ENCODE measurements around the gene GNAS. TPM values are rescaled to one million over a fixed set of nuclear protein-coding genes. Genes with fewer than 3 reads are reported as not detected.

GNAS gene
- total and polyA plus RNA-seq, 12 donors = 1,348 to 5,181 (median 1,783) TPM

DNA sequence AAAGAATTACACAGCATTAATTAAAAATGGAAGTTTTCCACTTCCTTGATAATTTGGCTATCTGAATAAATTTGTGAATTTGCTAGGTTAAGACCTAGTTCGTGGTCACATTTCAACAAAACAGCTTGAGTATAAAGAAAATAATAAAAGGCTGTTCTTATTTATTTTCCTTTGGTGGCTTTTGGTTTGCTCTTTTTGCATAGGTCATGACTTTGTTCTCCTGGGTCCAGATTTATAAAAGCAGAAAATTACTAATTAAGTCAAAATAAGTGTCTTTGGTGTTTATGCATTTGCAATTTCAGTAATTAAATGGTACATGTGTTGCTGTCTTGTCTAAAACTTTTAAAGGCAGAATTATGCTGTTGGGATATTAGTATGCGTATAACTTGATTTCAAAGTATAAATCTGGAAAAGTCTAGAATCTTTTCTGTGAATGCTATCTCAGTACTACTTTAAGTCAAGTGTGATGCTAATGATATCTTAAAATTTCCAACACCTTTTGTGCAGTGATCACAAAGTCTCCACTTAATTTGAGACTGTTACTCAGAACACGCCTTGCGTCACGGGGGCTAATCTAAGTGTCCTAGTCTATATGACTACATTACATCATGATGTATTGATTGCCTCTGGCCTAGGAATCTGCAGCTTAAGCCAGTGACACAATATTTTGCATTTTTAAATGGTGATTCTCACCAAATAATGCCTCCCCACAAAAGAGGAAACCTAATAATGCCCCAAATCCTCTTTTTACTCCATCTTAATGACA, 41.0 kb downstream of the GNAS start:
- ATAC-seq = no peak
- H3K27me3 ChIP-seq = no peaks in the 10 kb centered on the region
- intact Hi-C loops (cut with DNase I) = loop anchor here in 6 of 10 donors (2.0 to 10.0 kb wide), 4 partner anchors 13 to 139 kb away; partner anchors contain the start of genes ATP5F1E (in 5 of the 6), NELFCD (in 2 of the 6) and TUBB1 (in 1 of the 6)
- peaks cover 27 to 58% (median 56%) of the 10 kb centered on the region in 9 donors for H3K4me1 ChIP-seq
- 32 to 38% methylated on average over 5 of the region's 5 CpGs for WGBS, 2 donors
- no peak for DNase-seq
- H3K9me3 ChIP-seq = no peaks in the 10 kb centered on the region
- peak overlapping the region; percentile 93 to 100 (median 99) for H3K27ac ChIP-seq
- TF ChIP-seq CTCF (IDR thresholded peaks at IDR 0.05) = no peak
- H3K36me3 ChIP-seq = peaks cover 0 to 29% (median 5%) of the 10 kb centered on the region in 9 donors
- H3K4me3 ChIP-seq = peak overlapping the region; percentile 21 to 92 (median 82)

- H3K27ac ChIP-seq = peak overlapping the region in 6 of 10 donors; percentile 11 to 100 (median 78)
- no peak for DNase-seq
- H3K36me3 ChIP-seq = peaks cover 0 to 43% (median 5%) of the 10 kb centered on the region in 9 donors
- TF ChIP-seq CTCF (IDR thresholded peaks at IDR 0.05) = no peak
- WGBS, 2 donors = 21 to 24% methylated on average over 5 of the region's 5 CpGs
- H3K4me1 ChIP-seq = peaks cover 28 to 71% (median 66%) of the 10 kb centered on the region in 9 donors
- no peaks in the 10 kb centered on the region for H3K9me3 ChIP-seq
- intact Hi-C loops (cut with DNase I) = loop anchor here in 6 of 10 donors (5.0 to 10.0 kb wide), 3 partner anchors 87 to 137 kb away; partner anchors contain the start of genes ATP5F1E (in 5 of the 6), NELFCD (in 4 of the 6) and TUBB1 (in 1 of the 6)
- no peak for ATAC-seq
- no peaks in the 10 kb centered on the region for H3K27me3 ChIP-seq
- peak overlapping the region in 6 of 10 donors; percentile 8 to 92 (median 82) for H3K4me3 ChIP-seq
These were observed 42.3 kb downstream of the GNAS start for GRCh38 chr20:58894652-58895447.

GRCh38 chr20:58895448-58896180, 43.1 kb downstream of the GNAS start:
- H3K4me1 ChIP-seq = peaks cover 28 to 78% (median 74%) of the 10 kb centered on the region in 9 donors
- WGBS, 2 donors = 14 to 16% methylated on average over 13 of the region's 13 CpGs
- H3K36me3 ChIP-seq = peaks cover 0 to 49% (median 5%) of the 10 kb centered on the region in 9 donors
- H3K4me3 ChIP-seq = peak overlapping the region in 7 of 10 donors; percentile 4 to 92 (median 80)
- no peak for TF ChIP-seq CTCF (IDR thresholded peaks at IDR 0.05)
- no peaks in the 10 kb centered on the region for H3K9me3 ChIP-seq
- peak in 1 of 2 donors; percentile 39 for DNase-seq
- peak overlapping the region in 7 of 10 donors; percentile 1 to 100 (median 47) for H3K27ac ChIP-seq
- no peak for ATAC-seq
- H3K27me3 ChIP-seq = no peaks in the 10 kb centered on the region
- intact Hi-C loops (cut with DNase I) = loop anchor here in 2 of 10 donors (5.0 to 10.0 kb wide), 2 partner anchors 87 to 119 kb away; partner anchors contain the start of genes NELFCD (in 2 of the 2) and TUBB1 (in 1 of the 2)

Measured in heart right ventricle (tissue), 16 donors.